ENCODE measurements around the gene LMTK2. TPM values are rescaled to one million over a fixed set of nuclear protein-coding genes. Genes with fewer than 3 reads are reported as not detected.

The LMTK2 gene
- total and polyA plus RNA-seq, 2 donors (not counting 1 experiment from before 2014, with no cell fraction given), result 5.2 to 6.9 TPM

- no peak for TF ChIP-seq EZH2 (IDR thresholded peaks at IDR 0.05; ENCODE audit: low read length, missing control alignments)
- H3K27me3 ChIP-seq (ENCODE audit: control insufficient read depth, insufficient read depth, low read length), result no peaks in the 10 kb centered on the region
- no peak overlapping the region for H3K4me2 ChIP-seq (ENCODE audit: extremely low read depth, insufficient read depth, low read length)
- no peak overlapping the region for H3K4me3 ChIP-seq (replicated peaks in 1 of 4; ENCODE audit: control extremely low read depth in 1 of 4, insufficient read depth in 1 of 4, low read depth in 3 of 4, low read length in 4 of 4)
- H3K79me2 ChIP-seq (ENCODE audit: control insufficient read depth, insufficient read depth, low read length), result peaks cover 1% of the 10 kb centered on the region
- no peak overlapping the region for H2AFZ ChIP-seq (ENCODE audit: low read length)
- H3K9ac ChIP-seq (ENCODE audit: insufficient read depth, low read length), result no peak overlapping the region
- H3K4me1 ChIP-seq (ENCODE audit: control insufficient read depth, extremely low read depth, insufficient read depth, low read length), result peaks cover 5% of the 10 kb centered on the region
- no peaks in the 10 kb centered on the region for H3K36me3 ChIP-seq (ENCODE audit: control insufficient read depth, insufficient read depth, low read length)
- no peaks in the 10 kb centered on the region for H3K9me3 ChIP-seq (ENCODE audit: control insufficient read depth, insufficient read depth, low read depth, low read length)
- H4K20me1 ChIP-seq (ENCODE audit: control insufficient read depth, extremely low read depth, insufficient read depth, low read length), result no peaks in the 10 kb centered on the region
- H3K27ac ChIP-seq (ENCODE audit: insufficient read depth, low read length), result no peak overlapping the region
- DNase-seq (ENCODE audit: low read depth in 2 of 2), result no peak
Observed at GRCh38 chr7:98128346-98128745, 21.7 kb downstream of the LMTK2 start.

GRCh38 chr7:98130959-98131358 lies 24.3 kb downstream of the LMTK2 start:
- Histone ChIP-seq H3K27ac (ENCODE audit: insufficient read depth, low read length) (no peak overlapping the region), H2AFZ (ENCODE audit: low read length) (no peak overlapping the region), H3K9me3 (ENCODE audit: control insufficient read depth, insufficient read depth, low read depth, low read length) (no peaks in the 10 kb centered on the region), H3K79me2 (ENCODE audit: control insufficient read depth, insufficient read depth, low read length) (peaks cover 1% of the 10 kb centered on the region), H4K20me1 (ENCODE audit: control insufficient read depth, extremely low read depth, insufficient read depth, low read length) (no peaks in the 10 kb centered on the region), H3K9ac (ENCODE audit: insufficient read depth, low read length) (no peak overlapping the region), H3K27me3 (ENCODE audit: control insufficient read depth, insufficient read depth, low read length) (no peaks in the 10 kb centered on the region), H3K4me2 (ENCODE audit: extremely low read depth, insufficient read depth, low read length) (no peak overlapping the region), H3K36me3 (ENCODE audit: control insufficient read depth, insufficient read depth, low read length) (no peaks in the 10 kb centered on the region), H3K4me3 (replicated peaks in 1 of 4; ENCODE audit: control extremely low read depth in 1 of 4, insufficient read depth in 1 of 4, low read depth in 3 of 4, low read length in 4 of 4) (no peak overlapping the region), H3K4me1 (ENCODE audit: control insufficient read depth, extremely low read depth, insufficient read depth, low read length) (peaks cover 7% of the 10 kb centered on the region)
- TF ChIP-seq EZH2 (IDR thresholded peaks at IDR 0.05; ENCODE audit: low read length, missing control alignments) (no peak), CTCF (conservative IDR thresholded peaks at IDR 0.05 in 1 of 2, IDR thresholded peaks at IDR 0.05 in 1 of 2; ENCODE audit: low read depth in 1 of 2, low read length in 2 of 2) (no peak)
- DNase-seq (ENCODE audit: low read depth in 2 of 2), result no peak

GRCh38 chr7:98133181-98133580 lies 26.5 kb downstream of the LMTK2 start:
- Histone ChIP-seq H3K36me3 (ENCODE audit: control insufficient read depth, insufficient read depth, low read length) (no peaks in the 10 kb centered on the region), H3K9ac (ENCODE audit: insufficient read depth, low read length) (no peak overlapping the region), H3K27ac (ENCODE audit: insufficient read depth, low read length) (no peak overlapping the region), H3K4me2 (ENCODE audit: extremely low read depth, insufficient read depth, low read length) (no peak overlapping the region), H2AFZ (ENCODE audit: low read length) (no peak overlapping the region), H4K20me1 (ENCODE audit: control insufficient read depth, extremely low read depth, insufficient read depth, low read length) (no peaks in the 10 kb centered on the region), H3K9me3 (ENCODE audit: control insufficient read depth, insufficient read depth, low read depth, low read length) (no peaks in the 10 kb centered on the region), H3K27me3 (ENCODE audit: control insufficient read depth, insufficient read depth, low read length) (no peaks in the 10 kb centered on the region), H3K4me1 (ENCODE audit: control insufficient read depth, extremely low read depth, insufficient read depth, low read length) (peaks cover 7% of the 10 kb centered on the region), H3K79me2 (ENCODE audit: control insufficient read depth, insufficient read depth, low read length) (peaks cover 1% of the 10 kb centered on the region), H3K4me3 (replicated peaks in 1 of 4; ENCODE audit: control extremely low read depth in 1 of 4, insufficient read depth in 1 of 4, low read depth in 3 of 4, low read length in 4 of 4) (no peak overlapping the region)
- DNase-seq (ENCODE audit: low read depth in 2 of 2), result peak; percentile 11 to 27
- no peak for TF ChIP-seq CTCF (conservative IDR thresholded peaks at IDR 0.05 in 1 of 2, IDR thresholded peaks at IDR 0.05 in 1 of 2; ENCODE audit: low read depth in 1 of 2, low read length in 2 of 2)
- no peak for TF ChIP-seq EZH2 (IDR thresholded peaks at IDR 0.05; ENCODE audit: low read length, missing control alignments)

Measured in fibroblast of lung (primary cell).